ENCODE measurements around the gene MFAP2.

DNA sequence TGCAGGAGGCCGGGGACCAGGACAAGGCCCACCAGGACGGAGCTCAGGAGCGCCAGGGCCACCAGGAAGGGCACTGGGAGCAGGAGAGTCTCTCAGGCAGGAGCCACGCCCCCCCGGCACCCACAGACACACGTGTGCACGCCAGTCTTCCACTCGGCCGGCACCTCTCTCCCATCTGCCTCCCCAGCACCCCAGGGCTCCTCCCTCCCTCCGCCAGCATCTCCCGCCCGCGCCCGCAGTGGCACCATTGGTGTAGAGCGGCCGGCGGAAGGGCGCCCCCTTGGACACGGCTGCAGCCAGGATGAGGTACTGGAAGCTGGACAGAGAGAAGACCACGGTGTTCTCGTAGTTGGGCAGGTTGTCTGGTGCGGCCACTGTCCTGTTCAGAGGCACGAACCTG is 6.1 kb upstream of the MFAP2 start:
- TF ChIP-seq, protein P1, sequence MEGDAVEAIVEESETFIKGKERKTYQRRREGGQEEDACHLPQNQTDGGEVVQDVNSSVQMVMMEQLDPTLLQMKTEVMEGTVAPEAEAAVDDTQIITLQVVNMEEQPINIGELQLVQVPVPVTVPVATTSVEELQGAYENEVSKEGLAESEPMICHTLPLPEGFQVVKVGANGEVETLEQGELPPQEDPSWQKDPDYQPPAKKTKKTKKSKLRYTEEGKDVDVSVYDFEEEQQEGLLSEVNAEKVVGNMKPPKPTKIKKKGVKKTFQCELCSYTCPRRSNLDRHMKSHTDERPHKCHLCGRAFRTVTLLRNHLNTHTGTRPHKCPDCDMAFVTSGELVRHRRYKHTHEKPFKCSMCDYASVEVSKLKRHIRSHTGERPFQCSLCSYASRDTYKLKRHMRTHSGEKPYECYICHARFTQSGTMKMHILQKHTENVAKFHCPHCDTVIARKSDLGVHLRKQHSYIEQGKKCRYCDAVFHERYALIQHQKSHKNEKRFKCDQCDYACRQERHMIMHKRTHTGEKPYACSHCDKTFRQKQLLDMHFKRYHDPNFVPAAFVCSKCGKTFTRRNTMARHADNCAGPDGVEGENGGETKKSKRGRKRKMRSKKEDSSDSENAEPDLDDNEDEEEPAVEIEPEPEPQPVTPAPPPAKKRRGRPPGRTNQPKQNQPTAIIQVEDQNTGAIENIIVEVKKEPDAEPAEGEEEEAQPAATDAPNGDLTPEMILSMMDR (conservative IDR thresholded peaks at IDR 0.05; ENCODE audit: low read depth in 2 of 2): peak in 1 of 2 experiments; percentile 54; a peak in 2 of 4 replicates
- no peak for TF ChIP-seq JUNB (IDR thresholded peaks at IDR 0.05; ENCODE audit: unreplicated experiment)
